Keratinocyte (primary cell): ENCODE results near the gene PDE1C.

Experiments
- CTCF ChIP-seq, 3 experiments: IDR thresholded peaks in 1 of 3; conservative IDR thresholded peaks in 1 of 3; optimal IDR thresholded peaks in 1 of 3; 2 replicates in 2 of 3; 3 replicates in 1 of 3; pipeline versions ENCODE3 to v1.5.1; 2011; ENCODE audit warnings: low read length in 3 of 3, mild to moderate bottlenecking in 3 of 3, moderate library complexity in 2 of 3, control low read depth in 1 of 3, inconsistent platforms in 1 of 3; ENCODE audit not compliant: insufficient read depth in 2 of 3; ENCODE audit errors: extremely low read depth in 1 of 3
- EZH2 ChIP-seq: IDR thresholded peaks from one replicate; pipeline ENCODE4 v1.6.1; 2012; ENCODE audit warnings: inconsistent platforms, mild to moderate bottlenecking, low read length, moderate library complexity

DNA sequence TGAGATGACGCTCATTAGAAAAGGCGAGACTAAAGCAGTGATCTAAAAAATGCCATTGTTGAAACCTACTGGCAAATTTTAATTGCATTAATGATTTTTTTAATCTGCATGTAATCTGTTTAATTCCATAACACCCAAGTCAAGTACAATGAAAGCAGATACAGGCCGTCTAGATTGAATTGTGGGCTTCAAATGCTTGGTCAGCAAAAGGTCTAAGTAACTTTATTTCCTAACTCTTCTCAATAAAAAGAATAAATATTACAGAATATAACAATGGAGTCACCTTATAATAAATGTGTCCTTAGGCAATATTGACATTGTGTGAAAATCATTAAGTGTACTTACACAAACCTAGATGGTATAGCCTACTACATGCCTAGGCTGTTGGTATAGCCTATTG, 20.6 kb downstream of the PDE1C start:
- TF ChIP-seq CTCF (optimal IDR thresholded peaks at IDR 0.05 in 1 of 3, IDR thresholded peaks at IDR 0.05 in 1 of 3, conservative IDR thresholded peaks at IDR 0.05 in 1 of 3; ENCODE audit: extremely low read depth in 1 of 3, insufficient read depth in 2 of 3, low read length in 3 of 3) (no peak), EZH2 (no peak)
